ENCODE measurements around the gene MYO1D.

Gene MYO1D

GRCh38 chr17:32783602-32784001 lies 93.3 kb downstream of the MYO1D start:
- H3K9me3 ChIP-seq (replicated peaks; ENCODE audit: insufficient read depth, low read length) = no peaks in the 10 kb centered on the region
- TF ChIP-seq CTCF (IDR thresholded peaks at IDR 0.05; ENCODE audit: low read length) (peak; percentile 73), EZH2 (optimal IDR thresholded peaks at IDR 0.05; ENCODE audit: low read depth, low read length) (no peak)
- no peaks in the 10 kb centered on the region for H3K9me2 ChIP-seq (replicated peaks; ENCODE audit: insufficient read depth, low read length)
- H3K4me1 ChIP-seq (ENCODE audit: low read length) = peaks cover 10% of the 10 kb centered on the region
- peak; percentile 79 for DNase-seq
- peaks cover 13% of the 10 kb centered on the region for H3K79me2 ChIP-seq (ENCODE audit: low read length)
- no peaks in the 10 kb centered on the region for H4K20me1 ChIP-seq (ENCODE audit: insufficient read depth, low read length)
- H2AFZ ChIP-seq (ENCODE audit: low read length) = no peak overlapping the region
- no peaks in the 10 kb centered on the region for H3F3A ChIP-seq (ENCODE audit: insufficient read depth, low read length)
- H3K27me3 ChIP-seq (replicated peaks; ENCODE audit: insufficient read depth, low read length) = no peaks in the 10 kb centered on the region
- H3K36me3 ChIP-seq (replicated peaks; ENCODE audit: insufficient read depth, low read length) = no peaks in the 10 kb centered on the region
- no peak overlapping the region for H3K27ac ChIP-seq (ENCODE audit: low read length)
- no peak overlapping the region for H3K9ac ChIP-seq (ENCODE audit: low read length)
- H3K4me2 ChIP-seq (ENCODE audit: low read depth, low read length) = no peak overlapping the region
- H3K4me3 ChIP-seq (ENCODE audit: low read length) = no peak overlapping the region

GRCh38 chr17:32780721-32781120 lies 96.2 kb downstream of the MYO1D start:
- Histone ChIP-seq H3K9ac (ENCODE audit: low read length) (no peak overlapping the region), H4K20me1 (ENCODE audit: insufficient read depth, low read length) (no peaks in the 10 kb centered on the region)
- TF ChIP-seq CTCF (IDR thresholded peaks at IDR 0.05; ENCODE audit: low read length) = no peak
- TF ChIP-seq EZH2phosphoT487 (IDR thresholded peaks at IDR 0.05; ENCODE audit: low read length) = no peak
- no peak for TF ChIP-seq EZH2 (optimal IDR thresholded peaks at IDR 0.05; ENCODE audit: low read depth, low read length)

GRCh38 chr17:32777922-32778321 lies 99.0 kb downstream of the MYO1D start:
- no peak for DNase-seq
- H3K9me3 ChIP-seq (replicated peaks; ENCODE audit: insufficient read depth, low read length) = no peaks in the 10 kb centered on the region
- H3K79me2 ChIP-seq (ENCODE audit: low read length) = peaks cover 12% of the 10 kb centered on the region
- no peak overlapping the region for H3K9ac ChIP-seq (ENCODE audit: low read length)
- no peak overlapping the region for H2AFZ ChIP-seq (ENCODE audit: low read length)
- H3K27ac ChIP-seq (ENCODE audit: low read length) = no peak overlapping the region
- no peaks in the 10 kb centered on the region for H3K27me3 ChIP-seq (replicated peaks; ENCODE audit: insufficient read depth, low read length)
- H3K4me1 ChIP-seq (ENCODE audit: low read length) = no peaks in the 10 kb centered on the region
- no peak overlapping the region for H3K4me3 ChIP-seq (ENCODE audit: low read length)
- no peaks in the 10 kb centered on the region for H3K36me3 ChIP-seq (replicated peaks; ENCODE audit: insufficient read depth, low read length)
- H3K9me2 ChIP-seq (replicated peaks; ENCODE audit: insufficient read depth, low read length) = no peaks in the 10 kb centered on the region
- TF ChIP-seq CTCF (IDR thresholded peaks at IDR 0.05; ENCODE audit: low read length) (no peak), EZH2 (optimal IDR thresholded peaks at IDR 0.05; ENCODE audit: low read depth, low read length) (no peak), EZH2phosphoT487 (IDR thresholded peaks at IDR 0.05; ENCODE audit: low read length) (no peak)
- H3K4me2 ChIP-seq (ENCODE audit: low read depth, low read length) = no peak overlapping the region
- H4K20me1 ChIP-seq (ENCODE audit: insufficient read depth, low read length) = no peaks in the 10 kb centered on the region
- no peaks in the 10 kb centered on the region for H3F3A ChIP-seq (ENCODE audit: insufficient read depth, low read length)

More at GRCh38 chr17:32780721-32781120, 96.2 kb downstream of the MYO1D start:
- Histone ChIP-seq H3K9me3 (replicated peaks; ENCODE audit: insufficient read depth, low read length) (no peaks in the 10 kb centered on the region), H3K36me3 (replicated peaks; ENCODE audit: insufficient read depth, low read length) (no peaks in the 10 kb centered on the region), H3F3A (ENCODE audit: insufficient read depth, low read length) (no peaks in the 10 kb centered on the region), H3K4me3 (ENCODE audit: low read length) (no peak overlapping the region), H2AFZ (ENCODE audit: low read length) (no peak overlapping the region), H3K4me1 (ENCODE audit: low read length) (peaks cover 10% of the 10 kb centered on the region), H3K27ac (ENCODE audit: low read length) (no peak overlapping the region), H3K4me2 (ENCODE audit: low read depth, low read length) (no peak overlapping the region), H3K27me3 (replicated peaks; ENCODE audit: insufficient read depth, low read length) (no peaks in the 10 kb centered on the region), H3K9me2 (replicated peaks; ENCODE audit: insufficient read depth, low read length) (no peaks in the 10 kb centered on the region), H3K79me2 (ENCODE audit: low read length) (peaks cover 13% of the 10 kb centered on the region)
- DNase-seq = no peak

Data from MM.1S (cell line).